Measurements from ENCODE around the gene FGF8. TPM values are rescaled to one million over a fixed set of nuclear protein-coding genes. Genes with fewer than 3 reads are reported as not detected.
A peak's percentile ranks its signal among the peaks of the same experiment; 100 is the strongest.

FGF8 gene
- total RNA-seq, 1 experiment from 2014 or later, result not detected

DNA sequence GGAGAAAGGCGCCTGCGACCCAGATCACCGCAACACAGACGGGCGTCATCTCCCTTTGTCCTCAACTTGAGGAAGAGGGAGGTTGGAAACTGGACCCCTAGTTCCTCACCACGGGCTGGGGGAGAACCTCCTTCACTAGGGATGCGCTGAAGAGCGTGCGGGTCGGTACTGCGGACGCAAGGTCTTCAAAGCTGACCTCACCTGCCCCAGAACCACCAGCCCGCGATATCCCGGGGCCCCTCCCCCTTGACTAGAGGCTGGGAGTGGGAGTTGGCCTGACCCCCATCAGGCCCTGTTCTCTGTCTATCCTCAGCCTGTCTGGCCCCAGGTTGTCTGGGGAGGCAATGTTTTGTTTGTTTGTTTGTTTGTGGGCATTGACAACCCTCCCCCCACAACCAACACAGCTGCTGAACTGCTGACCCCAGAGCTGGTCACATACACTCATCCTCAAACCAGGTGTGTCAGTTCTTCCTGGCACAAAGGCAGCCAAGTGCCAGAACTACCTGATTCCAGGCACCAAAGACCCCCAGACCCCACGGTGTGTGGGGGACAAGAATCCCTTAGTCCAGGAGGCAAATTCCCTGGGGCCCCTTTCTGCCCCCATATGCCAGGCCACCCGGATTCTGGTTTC lies 4.4 kb upstream of the FGF8 start:
- no TSS peak for BruUV-seq (replicated peaks)
- Histone ChIP-seq H3K4me3 (ENCODE audit: low read depth, low read length, poor library complexity, severe bottlenecking) (peak overlapping the region; percentile 2), H3K9me3 (ENCODE audit: low read depth, low read length, poor library complexity, severe bottlenecking) (no peaks in the 10 kb centered on the region), H3K27ac (ENCODE audit: low read depth, low read length, poor library complexity, severe bottlenecking) (no peak overlapping the region), H3K27me3 (replicated peaks; ENCODE audit: insufficient read depth, low read depth, low read length, poor library complexity) (peaks cover 16% of the 10 kb centered on the region), H3K4me1 (ENCODE audit: insufficient read depth, low read length, poor library complexity, severe bottlenecking) (peaks cover 28% of the 10 kb centered on the region), H3K36me3 (ENCODE audit: insufficient read depth, low read length, poor library complexity, severe bottlenecking) (peaks cover 12% of the 10 kb centered on the region)
- no peak; the same call in 1 of the 2 replicates for TF ChIP-seq CTCF (conservative IDR thresholded peaks at IDR 0.05; ENCODE audit: low read depth, low read length)
- POLR2A ChIA-PET (ENCODE audit: low non-redundant PET), result no interaction called here
- no peak for DNase-seq (ENCODE audit: low spot score)
- intact Hi-C loops (cut with micrococcal nuclease; ENCODE audit: unreplicated experiment), result loop anchor here (1.0 to 5.0 kb wide), 2 partner anchors 37 to 178 kb away; partner anchors contain the start of gene OGA
- CTCF ChIA-PET, result interaction anchor here (1.3 kb wide), 2 partner anchors 178 to 566 kb away, joined by 12 to 35 read pairs; no protein-coding TSS in a partner anchor

GRCh38 chr10:101779544-101780186 lies 3.8 kb upstream of the FGF8 start:
- Histone ChIP-seq H3K27ac (ENCODE audit: low read depth, low read length, poor library complexity, severe bottlenecking) (no peak overlapping the region), H3K9me3 (ENCODE audit: low read depth, low read length, poor library complexity, severe bottlenecking) (no peaks in the 10 kb centered on the region), H3K27me3 (replicated peaks; ENCODE audit: insufficient read depth, low read depth, low read length, poor library complexity) (peaks cover 22% of the 10 kb centered on the region), H3K36me3 (ENCODE audit: insufficient read depth, low read length, poor library complexity, severe bottlenecking) (peaks cover 6% of the 10 kb centered on the region), H3K4me1 (ENCODE audit: insufficient read depth, low read length, poor library complexity, severe bottlenecking) (peaks cover 31% of the 10 kb centered on the region), H3K4me3 (ENCODE audit: low read depth, low read length, poor library complexity, severe bottlenecking) (peak overlapping the region; percentile 2)
- ChIA-PET CTCF (interaction anchor here (1.2 kb wide), 1 partner anchor 10 kb away, joined by 4 read pairs; no protein-coding TSS in a partner anchor), POLR2A (ENCODE audit: low non-redundant PET) (interaction anchor here (0.6 kb wide), 1 partner anchor 247 kb away, joined by 3 read pairs; no protein-coding TSS in a partner anchor)
- no TSS peak for BruUV-seq (replicated peaks)
- intact Hi-C loops (cut with micrococcal nuclease; ENCODE audit: unreplicated experiment), result loop anchor here (1.0 to 5.0 kb wide), 2 partner anchors 38 to 177 kb away; partner anchors contain the start of gene OGA
- TF ChIP-seq EZH2 (IDR thresholded peaks at IDR 0.05; ENCODE audit: borderline replicate concordance, low read depth, low read length, poor library complexity, severe bottlenecking), result no peak
- TF ChIP-seq CTCF (conservative IDR thresholded peaks at IDR 0.05; ENCODE audit: low read depth, low read length), result peak; percentile 91
- DNase-seq (ENCODE audit: low spot score), result peak; percentile 79

GRCh38 chr10:101778781-101779543 lies 3.0 kb upstream of the FGF8 start:
- no peaks in the 10 kb centered on the region for H3K9me3 ChIP-seq (ENCODE audit: low read depth, low read length, poor library complexity, severe bottlenecking)
- H3K27ac ChIP-seq (ENCODE audit: low read depth, low read length, poor library complexity, severe bottlenecking), result no peak overlapping the region
- no peak overlapping the region for H3K4me3 ChIP-seq (ENCODE audit: low read depth, low read length, poor library complexity, severe bottlenecking)
- H3K27me3 ChIP-seq (replicated peaks; ENCODE audit: insufficient read depth, low read depth, low read length, poor library complexity), result peaks cover 29% of the 10 kb centered on the region
- BruUV-seq (replicated peaks), result no TSS peak
- peaks cover 26% of the 10 kb centered on the region for H3K4me1 ChIP-seq (ENCODE audit: insufficient read depth, low read length, poor library complexity, severe bottlenecking)
- no peak for DNase-seq (ENCODE audit: low spot score)
- ChIA-PET POLR2A (ENCODE audit: low non-redundant PET) (interaction anchor here (0.5 to 0.6 kb wide), 2 partner anchors 246 to 264 kb away, joined by 3 read pairs; no protein-coding TSS in a partner anchor), CTCF (interaction anchor here (0.9 to 1.2 kb wide), 2 partner anchors 9 to 176 kb away, joined by 3 to 4 read pairs; no protein-coding TSS in a partner anchor)
- intact Hi-C loops (cut with micrococcal nuclease; ENCODE audit: unreplicated experiment), result no loop called here
- TF ChIP-seq CTCF (conservative IDR thresholded peaks at IDR 0.05; ENCODE audit: low read depth, low read length), result no peak
- TF ChIP-seq EZH2 (IDR thresholded peaks at IDR 0.05; ENCODE audit: borderline replicate concordance, low read depth, low read length, poor library complexity, severe bottlenecking), result no peak
- H3K36me3 ChIP-seq (ENCODE audit: insufficient read depth, low read length, poor library complexity, severe bottlenecking), result no peaks in the 10 kb centered on the region
